IPS-18c (cell line): ENCODE data around the gene GOLGA6L25.
"Not testable (repeated sequence)": the region's sequence is repeated elsewhere in the genome, so short reads cannot be mapped to it uniquely, and the experiment has no call there.

Experiments used
- H3K4me3 ChIP-seq: 2 replicates; pipeline ENCODE4 v1.7.0; 2013; ENCODE audit warnings: low read depth, mild to moderate bottlenecking, low read length, moderate library complexity; ENCODE audit not compliant: insufficient read depth
- H3K9me3 ChIP-seq: one replicate; pipeline ENCODE4 v1.6.1; 2013; ENCODE audit warnings: mild to moderate bottlenecking, low read length, moderate library complexity; ENCODE audit not compliant: control insufficient read depth, insufficient read depth

The GOLGA6L25 gene

GRCh38 chr15:28553268-28553667 lies at the start of gene GOLGA6L25:
Gene GOLGA6L25, plus strand, starts transcription at chr15:28553568. Its CDS starts 61 bp downstream, at chr15:28553629.
- not testable (repeated sequence) for H3K4me3 ChIP-seq, H3K9me3 ChIP-seq

DNA sequence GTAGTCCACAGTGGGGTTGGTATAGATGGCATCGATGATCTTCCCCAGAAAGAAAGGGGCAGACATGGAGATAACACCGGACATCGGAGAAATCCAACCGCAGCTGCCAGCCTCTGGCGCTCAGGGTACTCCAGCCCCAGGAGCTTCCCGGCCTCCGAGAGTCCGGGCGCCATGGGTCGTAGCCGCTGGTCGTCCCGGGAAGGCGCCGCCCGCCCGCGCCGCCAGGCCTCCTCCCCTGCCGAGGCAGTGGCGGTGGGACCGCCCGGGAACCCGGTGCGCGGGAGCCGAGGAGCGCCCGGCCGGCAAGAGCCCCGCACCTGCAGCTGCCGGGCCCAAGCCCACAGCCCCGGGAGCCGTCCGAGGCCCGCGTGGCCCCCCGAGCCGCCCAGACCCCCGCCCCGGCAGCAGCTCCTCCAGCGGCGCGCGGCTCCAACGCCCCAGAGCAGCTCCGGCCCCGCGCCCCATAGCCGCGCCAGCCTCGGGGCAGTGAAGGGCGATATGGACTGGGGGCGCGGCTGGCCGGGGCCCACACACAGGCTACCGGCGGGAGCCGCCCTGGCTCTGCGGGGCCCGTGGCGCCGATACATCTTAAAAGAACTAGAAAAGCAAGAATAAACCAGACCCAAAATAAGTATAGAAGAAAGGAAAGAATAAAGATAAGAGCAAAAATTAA lies 45.0 kb upstream of the GOLGA6L25 start:
- not testable (repeated sequence) for H3K4me3 ChIP-seq, H3K9me3 ChIP-seq

DNA sequence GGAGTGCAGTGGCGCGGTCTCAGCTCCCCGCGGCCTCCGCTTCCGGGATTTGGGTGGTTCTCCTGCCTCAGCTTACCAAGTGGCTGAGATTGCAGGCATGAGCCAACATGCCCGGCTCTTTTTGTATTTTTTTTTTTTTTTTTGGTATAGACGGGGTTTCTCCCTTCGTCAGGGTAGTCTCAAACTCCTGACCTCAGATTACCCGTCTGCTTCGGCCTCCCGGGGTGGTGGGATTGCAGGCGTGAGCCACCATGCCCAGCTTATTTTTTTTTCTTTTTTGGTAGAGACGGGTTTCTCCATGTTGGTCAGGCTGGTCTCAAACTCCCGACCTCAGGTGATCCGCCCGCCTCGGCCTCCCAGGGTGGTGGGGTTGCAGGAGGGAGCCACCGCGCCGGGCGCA lies 39.2 kb upstream of the GOLGA6L25 start:
- H3K4me3 ChIP-seq, H3K9me3 ChIP-seq: not testable (repeated sequence)

GRCh38 chr15:28515208-28515607 lies 38.2 kb upstream of the GOLGA6L25 start:
- H3K9me3 ChIP-seq, H3K4me3 ChIP-seq: not testable (repeated sequence)

DNA sequence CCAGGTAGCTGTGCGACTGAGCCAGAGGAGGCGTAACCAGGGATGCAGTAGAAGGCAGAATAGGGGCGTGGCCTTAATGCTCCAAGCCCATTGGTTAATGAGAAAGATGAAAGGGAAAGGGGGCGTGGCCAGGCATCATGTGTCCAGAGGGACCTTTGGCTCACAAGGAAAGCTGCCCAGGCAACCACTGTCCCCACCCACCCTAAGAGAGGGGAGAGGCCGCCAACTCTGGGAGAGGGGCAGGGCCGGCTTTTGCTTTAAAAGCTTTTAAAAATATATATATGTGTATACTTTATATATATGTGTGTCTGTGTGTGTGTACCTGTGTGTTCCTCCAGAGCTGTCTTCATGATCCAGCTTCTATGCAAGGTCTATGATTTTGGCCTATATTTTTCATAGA lies 20.4 kb upstream of the GOLGA6L25 start, which contains the start of gene GOLGA8G:
Gene GOLGA8G (minus strand): TSS at position 18 of the 400 bp plus-strand sequence. CDS start 62 bp downstream, outside the sequence.
- H3K9me3 ChIP-seq, H3K4me3 ChIP-seq: not testable (repeated sequence)

DNA sequence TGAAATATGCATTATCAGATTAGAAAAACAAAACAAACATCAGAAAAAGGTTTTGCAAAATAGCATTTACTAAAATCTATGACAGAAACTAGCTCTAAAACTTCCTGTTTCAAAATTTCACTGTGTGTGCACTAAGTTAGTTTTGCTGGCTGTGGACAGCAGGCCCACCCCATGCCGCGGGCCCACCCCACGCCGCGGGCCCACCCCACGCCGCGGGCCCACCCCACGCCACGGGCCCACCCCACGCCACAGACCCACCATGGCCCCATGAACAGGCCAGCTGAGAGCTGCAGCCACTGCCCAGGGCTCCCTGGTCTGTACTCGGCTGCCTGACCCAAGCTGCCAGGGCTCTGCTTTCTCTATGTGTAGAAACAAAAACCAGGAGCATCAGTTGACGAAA lies 20.0 kb downstream of the GOLGA6L25 start:
- H3K4me3 ChIP-seq, H3K9me3 ChIP-seq: not testable (repeated sequence)

DNA sequence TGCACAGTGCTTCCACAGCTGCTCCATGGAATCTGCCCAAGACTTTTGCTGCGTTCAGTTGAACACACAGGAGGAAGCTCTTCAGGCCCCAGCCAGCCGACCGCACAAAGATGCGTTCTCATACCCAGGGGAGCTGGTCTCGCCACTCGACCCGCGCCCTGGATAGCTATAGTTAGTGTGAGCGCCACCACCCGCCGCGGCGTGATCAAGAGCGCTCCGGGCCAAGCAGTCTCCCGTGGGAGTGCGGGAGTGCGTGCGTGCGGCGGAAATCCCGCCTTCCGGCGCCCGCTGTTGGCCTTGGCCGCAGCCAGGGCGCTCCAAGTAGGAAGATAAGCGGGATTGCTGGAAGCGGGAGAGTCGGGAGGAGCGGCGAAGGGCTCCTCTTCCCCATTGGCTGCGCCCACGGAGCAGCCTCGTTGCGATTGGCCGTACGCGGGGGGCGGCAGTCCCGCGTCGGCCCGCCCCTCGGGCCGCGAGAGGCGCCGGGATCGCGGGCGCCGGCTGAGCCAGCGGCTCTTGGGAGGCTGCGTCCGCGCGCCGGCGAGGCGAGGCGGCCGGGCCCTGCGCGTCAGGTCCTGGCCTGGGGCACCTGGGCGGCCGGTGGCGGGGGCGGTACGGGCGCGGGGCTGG lies 35.7 kb downstream of the GOLGA6L25 start:
- H3K4me3 ChIP-seq, H3K9me3 ChIP-seq: not testable (repeated sequence)

- not testable (repeated sequence) for H3K9me3 ChIP-seq
- peak overlapping the region; percentile 20; the same call in 1 of the 2 replicates for H3K4me3 ChIP-seq
Observed at GRCh38 chr15:28589769-28590168, 36.4 kb downstream of the GOLGA6L25 start.

- not testable (repeated sequence) for H3K9me3 ChIP-seq, H3K4me3 ChIP-seq
Observed at GRCh38 chr15:28592395-28592794, 39.0 kb downstream of the GOLGA6L25 start.

- H3K4me3 ChIP-seq, H3K9me3 ChIP-seq: not testable (repeated sequence)
Observed at GRCh38 chr15:28593424-28594129, 40.2 kb downstream of the GOLGA6L25 start.

DNA sequence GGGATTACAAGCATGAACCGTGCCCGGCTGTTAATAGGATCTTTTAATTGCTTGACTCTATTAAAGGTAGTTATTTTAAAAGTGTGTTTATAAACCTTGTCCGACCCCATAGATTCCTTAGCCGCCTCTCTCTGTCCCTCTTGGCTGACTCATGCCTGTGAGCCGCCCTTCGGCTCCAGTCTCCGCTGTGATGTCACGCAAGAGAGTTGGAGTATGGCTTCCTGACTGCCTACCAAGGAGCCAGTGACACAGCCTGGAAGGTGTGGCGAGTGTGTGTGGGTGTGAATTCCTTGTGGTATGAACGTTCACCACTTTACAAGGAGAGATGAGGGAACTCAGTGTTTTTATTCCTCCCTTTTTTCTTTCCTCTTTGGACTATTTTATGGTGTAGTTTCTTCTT lies 44.1 kb downstream of the GOLGA6L25 start:
- not testable (repeated sequence) for H3K4me3 ChIP-seq, H3K9me3 ChIP-seq

GRCh38 chr15:28598209-28598608 lies 44.8 kb downstream of the GOLGA6L25 start:
- not testable (repeated sequence) for H3K4me3 ChIP-seq, H3K9me3 ChIP-seq

- H3K4me3 ChIP-seq, H3K9me3 ChIP-seq: not testable (repeated sequence)
Observed at GRCh38 chr15:28602152-28602551, 48.8 kb downstream of the GOLGA6L25 start.
